Articular chondrocyte of knee joint (primary cell): ENCODE data around the gene MEPE. TPM values are rescaled to one million over a fixed set of nuclear protein-coding genes. Genes with fewer than 3 reads are reported as not detected.

Source experiments
- total RNA-seq: library from RNA; depleted of rRNA; stranded (reverse); fragments of >200 nt; gene quantifications from 2 replicates; pipeline ENCODE4 v1.2.3, GENCODE V29; 2012

The MEPE gene, protein sequence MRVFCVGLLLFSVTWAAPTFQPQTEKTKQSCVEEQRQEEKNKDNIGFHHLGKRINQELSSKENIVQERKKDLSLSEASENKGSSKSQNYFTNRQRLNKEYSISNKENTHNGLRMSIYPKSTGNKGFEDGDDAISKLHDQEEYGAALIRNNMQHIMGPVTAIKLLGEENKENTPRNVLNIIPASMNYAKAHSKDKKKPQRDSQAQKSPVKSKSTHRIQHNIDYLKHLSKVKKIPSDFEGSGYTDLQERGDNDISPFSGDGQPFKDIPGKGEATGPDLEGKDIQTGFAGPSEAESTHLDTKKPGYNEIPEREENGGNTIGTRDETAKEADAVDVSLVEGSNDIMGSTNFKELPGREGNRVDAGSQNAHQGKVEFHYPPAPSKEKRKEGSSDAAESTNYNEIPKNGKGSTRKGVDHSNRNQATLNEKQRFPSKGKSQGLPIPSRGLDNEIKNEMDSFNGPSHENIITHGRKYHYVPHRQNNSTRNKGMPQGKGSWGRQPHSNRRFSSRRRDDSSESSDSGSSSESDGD
- total RNA-seq: not detected in 2 replicates

GRCh38 chr4:87832669-87833068 lies at the start of gene MEPE:
TSS of gene MEPE (plus strand) at chr4:87832969. CDS start at chr4:87834715, 1,746 bp downstream.

DNA sequence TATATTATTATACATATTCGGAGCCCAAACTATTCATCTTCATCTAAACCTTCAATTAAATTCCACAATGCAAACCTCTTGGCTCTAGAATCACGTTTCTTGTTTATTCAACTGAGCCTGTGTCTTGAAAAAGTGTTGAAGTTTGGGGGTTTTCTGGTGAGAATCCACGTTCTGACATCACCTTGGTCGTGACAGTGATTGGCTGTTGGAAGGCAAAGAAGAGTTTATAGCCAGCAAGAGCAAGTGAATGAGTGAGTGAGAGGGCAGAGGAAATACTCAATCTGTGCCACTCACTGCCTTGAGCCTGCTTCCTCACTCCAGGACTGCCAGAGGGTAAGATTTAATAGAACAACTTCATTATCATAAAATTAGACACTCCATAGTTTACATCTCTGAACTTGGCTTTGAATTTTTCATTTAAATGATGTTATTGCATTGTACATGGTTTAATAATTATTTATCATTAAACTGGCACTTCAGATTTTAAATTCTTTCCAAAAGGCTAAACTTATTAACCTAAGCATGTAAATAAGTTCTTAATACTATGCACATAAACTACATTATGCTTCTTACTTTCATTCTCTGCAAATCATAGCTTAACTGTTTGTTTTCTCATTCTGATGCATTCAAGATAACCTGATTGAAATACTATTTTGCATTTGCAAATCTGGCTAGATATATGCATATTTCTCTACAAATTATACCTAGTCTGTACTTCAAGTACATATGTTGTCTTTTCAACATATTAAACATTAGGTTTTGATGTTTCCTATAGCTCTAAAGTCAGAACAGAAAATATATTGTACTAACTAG lies 33.3 kb upstream of the MEPE start, which contains the start of gene IBSP:
Gene IBSP, plus strand, starts transcription at position 254 of the 813 bp plus-strand sequence. CDS start 2,808 bp downstream, outside the sequence.

Other genes with a start within 250 kb of the MEPE start
- not detected in 2 replicates for gene DSPP, start 224.4 kb upstream of the MEPE start, total RNA-seq
- gene DMP1, start 182.7 kb upstream of the MEPE start, total RNA-seq: not detected in 2 replicates
- gene IBSP, start 33.4 kb upstream of the MEPE start, total RNA-seq: 0.22 TPM in 1 of 2 replicates, not detected in the other
- 0.32 and 0.39 TPM in 2 replicates for gene SPP1, start 142.7 kb downstream of the MEPE start, total RNA-seq
- 60.5 and 73.9 TPM in 2 replicates for gene PKD2, start 174.7 kb downstream of the MEPE start, total RNA-seq